Astrocyte of the spinal cord (primary cell): Measurements from ENCODE around the gene MEGF10.

Experiments
- DNase-seq: peaks from one replicate; pipeline ENCODE4 v3.0.0; 2011; ENCODE audit warnings: low read depth, low spot score
- H3K4me3 ChIP-seq: 2 replicates; pipeline ENCODE4 v1.5.1; 2011; ENCODE audit warnings: low read depth, mild to moderate bottlenecking, low read length, moderate library complexity
- in situ Hi-C: cut with HindIII; loops from 2 replicates; pipeline ENCODE4 v1.10.0; 2017; ENCODE audit warnings: low sequenced_read_pairs
- TF ChIP-seq, protein P1 (sequence below): IDR thresholded peaks from 2 replicates; pipeline ENCODE4 v1.5.1; 2012; ENCODE audit warnings: low read depth, mild to moderate bottlenecking, low read length, inconsistent platforms

Gene MEGF10

DNA sequence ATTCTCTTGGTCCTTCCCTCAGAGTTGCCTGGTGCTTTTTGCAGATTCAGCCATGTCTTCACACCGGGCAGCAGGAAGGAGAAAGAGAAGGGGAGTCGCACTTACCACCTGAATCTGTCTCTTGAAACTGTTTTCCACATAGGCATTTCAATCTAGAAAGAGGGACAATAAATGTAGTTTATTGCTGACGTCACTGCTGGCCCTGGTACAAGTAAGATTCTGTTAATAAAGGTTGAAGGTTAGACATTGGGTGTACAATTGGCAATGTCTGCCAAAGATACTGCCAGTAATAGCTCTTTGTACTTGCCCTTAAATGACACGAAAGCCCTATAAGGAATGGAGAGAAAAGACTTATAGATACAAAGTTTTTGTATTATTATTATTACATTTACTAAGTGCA is 72.8 kb downstream of the MEGF10 start:
- TF ChIP-seq, protein P1, sequence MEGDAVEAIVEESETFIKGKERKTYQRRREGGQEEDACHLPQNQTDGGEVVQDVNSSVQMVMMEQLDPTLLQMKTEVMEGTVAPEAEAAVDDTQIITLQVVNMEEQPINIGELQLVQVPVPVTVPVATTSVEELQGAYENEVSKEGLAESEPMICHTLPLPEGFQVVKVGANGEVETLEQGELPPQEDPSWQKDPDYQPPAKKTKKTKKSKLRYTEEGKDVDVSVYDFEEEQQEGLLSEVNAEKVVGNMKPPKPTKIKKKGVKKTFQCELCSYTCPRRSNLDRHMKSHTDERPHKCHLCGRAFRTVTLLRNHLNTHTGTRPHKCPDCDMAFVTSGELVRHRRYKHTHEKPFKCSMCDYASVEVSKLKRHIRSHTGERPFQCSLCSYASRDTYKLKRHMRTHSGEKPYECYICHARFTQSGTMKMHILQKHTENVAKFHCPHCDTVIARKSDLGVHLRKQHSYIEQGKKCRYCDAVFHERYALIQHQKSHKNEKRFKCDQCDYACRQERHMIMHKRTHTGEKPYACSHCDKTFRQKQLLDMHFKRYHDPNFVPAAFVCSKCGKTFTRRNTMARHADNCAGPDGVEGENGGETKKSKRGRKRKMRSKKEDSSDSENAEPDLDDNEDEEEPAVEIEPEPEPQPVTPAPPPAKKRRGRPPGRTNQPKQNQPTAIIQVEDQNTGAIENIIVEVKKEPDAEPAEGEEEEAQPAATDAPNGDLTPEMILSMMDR: no peak
- no peak overlapping the region for H3K4me3 ChIP-seq
- DNase-seq: no peak
- in situ Hi-C loops: no loop called here

DNA sequence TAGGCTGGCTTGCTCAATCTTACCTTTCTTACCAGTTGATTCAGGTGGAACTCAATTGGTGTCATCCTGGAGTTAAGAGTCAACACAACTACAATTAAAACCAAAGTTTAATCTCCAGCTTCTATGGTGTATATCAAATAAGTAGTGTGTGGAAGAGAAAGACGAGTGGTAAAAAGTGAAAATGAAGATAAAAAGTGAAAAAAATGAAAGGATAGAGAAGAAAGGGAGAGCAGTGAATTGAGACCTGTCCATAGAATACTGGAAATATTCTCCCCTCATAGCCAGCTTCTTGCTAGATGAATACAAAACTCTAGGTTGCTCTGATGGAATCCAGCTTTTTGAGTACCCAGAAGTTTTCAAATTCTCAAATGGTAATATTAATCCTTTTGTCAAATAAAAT is 76.4 kb downstream of the MEGF10 start:
- TF ChIP-seq, protein P1: no peak
- DNase-seq: no peak
- H3K4me3 ChIP-seq: no peak overlapping the region
- in situ Hi-C loops: no loop called here

DNA sequence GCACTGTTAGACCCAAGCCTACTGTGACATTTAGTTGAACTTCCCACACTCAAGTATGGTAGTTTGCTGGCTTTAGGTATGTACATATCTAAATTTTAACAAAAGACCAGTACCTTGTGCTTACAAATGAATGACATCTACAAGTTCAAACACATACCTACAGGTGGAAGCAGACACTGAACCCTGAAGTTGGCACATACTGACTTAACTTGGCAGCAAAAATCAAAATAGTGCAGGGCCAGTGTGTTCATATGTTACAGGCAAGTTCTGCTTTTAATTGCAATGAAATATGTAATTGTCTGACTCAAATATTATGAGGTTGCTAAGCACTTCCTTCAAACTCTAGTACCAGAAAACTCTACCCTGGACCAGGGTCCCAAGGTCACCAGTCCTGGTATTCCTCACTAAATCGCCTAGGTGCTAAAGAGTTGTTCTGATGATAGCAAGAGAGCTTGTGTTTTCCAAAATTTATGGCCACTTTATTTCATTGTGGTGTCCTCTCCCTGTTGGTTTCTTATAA is 77.4 kb downstream of the MEGF10 start:
- TF ChIP-seq, protein P1: no peak
- no peak for DNase-seq
- in situ Hi-C loops: no loop called here
- H3K4me3 ChIP-seq: no peak overlapping the region

DNA sequence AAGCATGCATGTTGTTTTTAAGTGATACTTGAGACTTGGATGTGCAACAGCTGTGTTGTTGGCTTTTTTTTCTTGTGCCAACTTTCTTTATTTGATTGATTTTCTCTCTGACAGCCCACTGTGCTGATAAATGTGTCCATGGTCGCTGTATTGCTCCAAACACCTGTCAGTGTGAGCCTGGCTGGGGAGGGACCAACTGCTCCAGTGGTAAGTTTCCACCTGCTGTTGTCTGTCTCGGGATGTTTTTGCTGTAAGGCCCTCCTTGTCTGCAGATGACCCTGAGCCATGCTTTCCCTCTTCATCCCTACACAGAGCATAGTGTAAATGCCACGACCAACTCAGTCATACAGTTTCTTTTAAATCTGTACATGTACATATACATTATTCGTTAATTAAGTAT is 79.2 kb downstream of the MEGF10 start:
- no peak overlapping the region for H3K4me3 ChIP-seq
- in situ Hi-C loops: no loop called here
- TF ChIP-seq, protein P1: no peak
- peak; percentile 26 for DNase-seq

DNA sequence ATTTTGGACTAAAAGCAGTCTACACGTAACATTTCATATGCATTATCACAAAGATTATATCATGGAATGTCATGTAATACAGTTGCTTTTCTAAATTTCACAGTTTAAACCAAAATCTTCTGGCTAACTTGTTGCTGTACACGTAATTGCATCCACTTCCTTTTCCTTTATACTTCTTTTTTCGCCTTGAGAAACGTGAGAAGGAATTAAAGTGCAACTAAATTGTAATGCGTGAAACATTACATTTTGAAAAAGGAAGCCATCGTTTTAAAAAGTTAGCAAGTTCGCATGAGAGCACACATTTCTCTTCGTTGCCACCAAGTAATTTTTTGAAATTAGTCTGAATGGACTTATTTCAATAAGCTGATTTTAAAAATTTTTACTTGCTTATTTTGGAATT is 80.0 kb downstream of the MEGF10 start:
- no peak for DNase-seq
- TF ChIP-seq, protein P1: no peak
- in situ Hi-C loops: no loop called here
- no peak overlapping the region for H3K4me3 ChIP-seq

DNA sequence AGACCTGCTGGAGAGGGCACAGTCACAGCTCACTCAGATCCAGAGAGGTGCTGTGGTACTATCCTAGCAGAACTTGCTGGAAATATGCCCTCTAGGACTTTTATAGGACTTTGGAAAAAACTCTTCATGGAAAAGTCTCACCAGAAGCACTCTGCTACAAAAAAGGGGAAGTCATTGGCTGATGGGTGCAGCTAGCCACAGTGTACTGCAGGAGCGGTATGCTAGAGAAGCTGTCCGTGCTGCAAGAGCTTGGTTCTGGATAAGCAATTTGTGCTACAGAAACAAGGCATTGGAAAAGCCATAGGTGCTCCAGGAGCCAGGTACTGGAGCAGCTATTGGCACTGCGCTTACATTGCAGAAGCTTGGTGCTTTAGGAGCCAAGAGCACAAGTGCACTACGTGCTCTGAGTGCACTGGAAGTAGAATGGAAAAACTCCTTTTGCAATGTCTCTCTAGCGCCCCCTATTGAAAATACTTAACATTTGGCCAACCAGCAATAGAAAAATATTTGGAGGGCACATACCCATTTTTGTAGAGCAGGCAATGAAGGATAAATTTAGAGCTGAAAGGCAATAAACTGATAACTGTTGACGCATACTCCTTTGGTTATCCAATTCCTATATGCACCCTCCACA is 83.4 kb downstream of the MEGF10 start:
- no peak for DNase-seq
- in situ Hi-C loops: no loop called here
- TF ChIP-seq, protein P1: peak; percentile 31
- H3K4me3 ChIP-seq: no peak overlapping the region
